HepG2 (cell line): Measurements from ENCODE around the gene STRADB. TPM values are rescaled to one million over a fixed set of nuclear protein-coding genes. Genes with fewer than 3 reads are reported as not detected.

Source experiments
- ATF4 ChIP-seq, 2 experiments: fragments of 450-650 bp in 1 of 2; sonication (generic) in 1 of 2; formaldehyde crosslinking; IDR thresholded peaks; 2 replicates each; pipeline versions ENCODE4 v1.5.0 to v1.8.0; 2020 to 2022; ENCODE audit warnings: mild to moderate bottlenecking in 1 of 2, missing genetic modification reagents in 1 of 2
- GRHL1 ChIP-seq: sonication (generic); formaldehyde crosslinking; conservative IDR thresholded peaks from 2 replicates; pipeline ENCODE4 v1.8.0; 2022; ENCODE audit warnings: missing genetic modification reagents
- ISX ChIP-seq: sonication (generic); formaldehyde crosslinking; conservative IDR thresholded peaks from 2 replicates; pipeline ENCODE4 v1.5.0; 2020; ENCODE audit warnings: missing genetic modification reagents
- KLF15 ChIP-seq: sonication (generic); formaldehyde crosslinking; IDR thresholded peaks from 2 replicates; pipeline ENCODE4 v1.8.1; 2023; ENCODE audit warnings: borderline replicate concordance, mild to moderate bottlenecking, inconsistent platforms, missing genetic modification reagents, mixed read lengths
- MNT ChIP-seq: fragments of 450-650 bp; IDR thresholded peaks from 2 replicates; pipeline ENCODE4 v1.6.1; 2016
- NR0B2 ChIP-seq: sonication (generic); formaldehyde crosslinking; IDR thresholded peaks from 2 replicates; pipeline ENCODE4 v1.4.0; 2020; ENCODE audit warnings: mild to moderate bottlenecking, missing genetic modification reagents
- PATZ1 ChIP-seq: sonication (generic); formaldehyde crosslinking; IDR thresholded peaks from 2 replicates; pipeline ENCODE4 v1.4.0; 2020; ENCODE audit warnings: missing genetic modification reagents
- RNF219 ChIP-seq: sonication (generic); formaldehyde crosslinking; IDR thresholded peaks from 2 replicates; pipeline ENCODE4 v1.5.0; 2020; ENCODE audit warnings: mild to moderate bottlenecking, missing genetic modification reagents
- RORA ChIP-seq: sonication (generic); formaldehyde crosslinking; IDR thresholded peaks from 2 replicates; pipeline ENCODE4 v1.5.0; 2020; ENCODE audit warnings: mild to moderate bottlenecking, missing genetic modification reagents, moderate library complexity
- ZNF17 ChIP-seq: sonication (generic); formaldehyde crosslinking; IDR thresholded peaks from 2 replicates; pipeline ENCODE4 v1.5.0; 2020; ENCODE audit warnings: mild to moderate bottlenecking, missing genetic modification reagents
- ZNF281 ChIP-seq: sonication (generic); formaldehyde crosslinking; IDR thresholded peaks from 2 replicates; pipeline ENCODE4 v1.4.0; 2020; ENCODE audit warnings: missing genetic modification reagents, borderline replicate concordance
- ZNF292 ChIP-seq: sonication (generic); formaldehyde crosslinking; IDR thresholded peaks from 2 replicates; pipeline ENCODE4 v1.8.1; 2022; ENCODE audit warnings: mild to moderate bottlenecking, low read depth, missing genetic modification reagents, borderline replicate concordance
- ZNF703 ChIP-seq: sonication (generic); formaldehyde crosslinking; IDR thresholded peaks from 2 replicates; pipeline ENCODE4 v1.5.1; 2020; ENCODE audit warnings: missing genetic modification reagents, mild to moderate bottlenecking, moderate library complexity, borderline replicate concordance
- ZNF761 ChIP-seq: sonication (generic); formaldehyde crosslinking; conservative IDR thresholded peaks from 2 replicates; pipeline ENCODE4 v1.4.0; 2020; ENCODE audit warnings: mild to moderate bottlenecking, missing genetic modification reagents
- polyA plus RNA-seq, 8 experiments: library from polyadenylated mRNA; depleted of rRNA in 3 of 8; stranded (reverse) in 7 of 8; unstranded in 1 of 8; fragments of >200 nt; fragmentation: Illumina TruSeq in 4 of 8; extraction: Trizol in 4 of 8; gene quantifications; 2 replicates each; pipeline versions ENCODE4 v1.2.1 to v1.2.3, GENCODE V29; 2011 to 2016; ENCODE audit warnings: low read depth in 4 of 8, missing spikeins in 1 of 8, mixed read lengths in 1 of 8; ENCODE audit not compliant: insufficient read depth in 1 of 8
- total RNA-seq, 5 experiments: library from RNA; depleted of rRNA; stranded (reverse); fragments of >200 nt; fragmentation: Illumina TruSeq; extraction: Trizol; gene quantifications; 2 replicates each; pipeline ENCODE4 v1.2.3, GENCODE V29; 2016; ENCODE audit warnings: low read depth in 1 of 5

The STRADB gene
- total and polyA plus RNA-seq, 2 of the 13 experiments (the other 11 are each of a cell fraction or from before 2014, with no cell fraction given): 34.1 to 66.6 TPM

- no peak for TF ChIP-seq GRHL1
- peak; percentile 62; the same call in 1 of the 2 replicates for TF ChIP-seq RNF219 (CRISPR knock-in tag)
- TF ChIP-seq ATF4 (CRISPR knock-in tag; IDR thresholded peaks at IDR 0.05): peak in 1 of 2 experiments; percentile 78; a peak in 2 of 4 replicates
- peak; percentile 85 for TF ChIP-seq NR0B2 (CRISPR knock-in tag)
- peak; percentile 83; the same call in 1 of the 2 replicates for TF ChIP-seq KLF15 (CRISPR knock-in tag)
- 0 out of 2 replicates have a peak, but pooled peaks have one; percentile 89 for TF ChIP-seq ISX (CRISPR knock-in tag)
- peak; percentile 94 for TF ChIP-seq ZNF761 (CRISPR knock-in tag)
- no peak for TF ChIP-seq ZNF17 (CRISPR knock-in tag)
- TF ChIP-seq ZNF281 (CRISPR knock-in tag): peak; percentile 82
- TF ChIP-seq ZNF292 (CRISPR knock-in tag): peak; percentile 93
- 0 out of 2 replicates have a peak, but pooled peaks have one; percentile 71 for TF ChIP-seq RORA (CRISPR knock-in tag)
- peak; percentile 64 for TF ChIP-seq MNT
- TF ChIP-seq PATZ1 (CRISPR knock-in tag): peak; percentile 87
- TF ChIP-seq ZNF703: no peak
Measured at GRCh38 chr2:201451292-201452057, at the start of gene STRADB, which contains the start of gene TRAK2 (continued).
